ENCODE results near the gene BPIFA3.

The BPIFA3 gene

DNA sequence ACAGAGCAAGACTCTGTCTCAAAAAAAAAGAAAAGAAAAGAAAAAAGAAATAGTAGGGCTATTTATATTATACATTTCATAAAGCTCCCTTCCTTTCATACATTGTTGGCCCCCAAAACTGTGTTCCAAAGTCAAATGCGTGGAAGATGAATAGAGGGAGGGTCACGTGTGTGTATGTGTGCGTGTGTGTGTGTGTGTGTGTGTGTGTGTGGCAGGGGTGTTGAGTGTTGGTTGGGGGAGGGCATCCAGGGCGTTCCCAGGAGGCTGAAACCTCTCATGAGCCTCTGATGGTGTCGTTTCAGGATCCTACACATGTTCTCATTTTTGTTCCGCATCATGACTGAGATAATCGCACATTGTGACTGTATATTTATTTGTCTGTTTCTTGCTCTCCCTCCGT is 58.1 kb downstream of the BPIFA3 start:
- TF ChIP-seq, protein P1, sequence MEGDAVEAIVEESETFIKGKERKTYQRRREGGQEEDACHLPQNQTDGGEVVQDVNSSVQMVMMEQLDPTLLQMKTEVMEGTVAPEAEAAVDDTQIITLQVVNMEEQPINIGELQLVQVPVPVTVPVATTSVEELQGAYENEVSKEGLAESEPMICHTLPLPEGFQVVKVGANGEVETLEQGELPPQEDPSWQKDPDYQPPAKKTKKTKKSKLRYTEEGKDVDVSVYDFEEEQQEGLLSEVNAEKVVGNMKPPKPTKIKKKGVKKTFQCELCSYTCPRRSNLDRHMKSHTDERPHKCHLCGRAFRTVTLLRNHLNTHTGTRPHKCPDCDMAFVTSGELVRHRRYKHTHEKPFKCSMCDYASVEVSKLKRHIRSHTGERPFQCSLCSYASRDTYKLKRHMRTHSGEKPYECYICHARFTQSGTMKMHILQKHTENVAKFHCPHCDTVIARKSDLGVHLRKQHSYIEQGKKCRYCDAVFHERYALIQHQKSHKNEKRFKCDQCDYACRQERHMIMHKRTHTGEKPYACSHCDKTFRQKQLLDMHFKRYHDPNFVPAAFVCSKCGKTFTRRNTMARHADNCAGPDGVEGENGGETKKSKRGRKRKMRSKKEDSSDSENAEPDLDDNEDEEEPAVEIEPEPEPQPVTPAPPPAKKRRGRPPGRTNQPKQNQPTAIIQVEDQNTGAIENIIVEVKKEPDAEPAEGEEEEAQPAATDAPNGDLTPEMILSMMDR (IDR thresholded peaks at IDR 0.05; ENCODE audit: extremely low read depth, missing control alignments) = no peak
- DNase-seq (ENCODE audit: low spot score) = no peak

DNA sequence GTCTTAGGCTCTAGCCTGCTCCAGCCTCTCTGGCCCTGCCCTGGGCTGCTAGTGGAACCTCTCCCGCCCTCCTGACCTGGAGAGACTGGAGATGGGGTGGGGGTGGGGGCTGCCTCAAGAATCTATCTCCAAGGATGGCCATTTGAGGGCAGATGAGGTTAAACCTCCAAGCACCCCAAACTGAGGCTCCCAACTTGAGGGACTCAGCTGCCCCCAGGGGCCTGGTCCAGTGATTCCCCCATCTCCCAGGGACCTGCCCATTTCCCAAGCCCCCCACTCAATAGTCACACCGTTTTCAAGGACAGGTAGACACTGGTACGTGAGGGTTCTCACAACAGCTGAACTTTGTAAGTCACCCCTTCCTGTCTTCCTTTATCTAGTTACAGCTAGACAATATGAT is 58.7 kb downstream of the BPIFA3 start:
- TF ChIP-seq, protein P1 (IDR thresholded peaks at IDR 0.05; ENCODE audit: extremely low read depth, missing control alignments) = no peak
- DNase-seq (ENCODE audit: low spot score) = no peak

DNA sequence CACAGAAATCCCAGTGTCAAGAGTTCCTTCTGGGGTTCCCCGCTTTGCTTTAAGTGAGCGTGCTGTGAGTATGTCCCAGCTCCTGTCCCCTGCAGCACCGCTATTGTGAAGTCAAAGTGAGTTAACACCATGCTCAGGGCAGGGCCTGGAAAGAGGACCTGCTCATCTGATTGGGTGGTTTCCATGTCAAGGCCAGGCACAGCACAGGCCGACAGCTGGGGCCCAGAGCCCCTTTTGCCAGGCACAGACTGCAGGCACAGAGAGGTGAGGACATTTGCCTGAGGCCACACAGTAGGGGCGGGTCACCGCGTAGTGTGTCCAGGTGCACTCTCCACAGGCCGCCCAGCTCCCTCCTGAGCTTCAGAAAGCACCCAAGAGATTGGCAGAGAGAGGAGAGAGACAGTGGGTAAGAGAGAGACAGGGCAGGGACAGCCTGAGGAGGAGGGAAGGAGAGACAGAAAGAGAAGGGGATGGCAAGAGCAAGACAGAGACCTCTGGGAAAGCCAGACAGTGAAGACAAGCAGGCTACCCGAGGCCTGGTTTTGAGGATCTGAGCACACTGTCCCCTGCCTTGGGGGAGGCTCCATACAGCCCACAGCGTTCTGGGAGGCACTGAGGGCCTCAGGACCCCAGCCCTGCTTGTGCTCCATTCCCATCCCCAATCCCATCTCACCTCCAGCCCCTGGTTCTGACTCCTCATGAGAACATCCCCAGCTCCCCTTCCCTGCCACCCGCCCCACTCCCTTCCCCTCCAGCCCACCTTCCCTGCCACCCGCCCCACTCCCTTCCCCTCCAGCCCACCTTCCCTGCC is 59.4 kb downstream of the BPIFA3 start:
- TF ChIP-seq, protein P1 (IDR thresholded peaks at IDR 0.05; ENCODE audit: extremely low read depth, missing control alignments) = no peak
- DNase-seq (ENCODE audit: low spot score) = no peak
